SK-N-SH treated with all-trans-retinoic acid at 6 μM for 48 hours (cell line): ENCODE results near the gene IL36RN.

Experiments used
- ATAC-seq: fragments of 200-7000 bp; cut with Tn5 transposase; 3 replicates; pipeline ENCODE4 v1.9.1; 2020; ENCODE audit warnings: mild to moderate bottlenecking, moderate library complexity
- CSDC2 ChIP-seq: fragments of 250-450 bp; sonication (Bioruptor Pico); IDR thresholded peaks from 2 replicates; pipeline ENCODE4 v1.5.0; 2020; ENCODE audit warnings: mild to moderate bottlenecking, moderate library complexity
- ESRRG ChIP-seq: fragments of 250-450 bp; sonication (Bioruptor Pico); IDR thresholded peaks from 2 replicates; pipeline ENCODE4 v1.6.1; 2021; ENCODE audit warnings: mild to moderate bottlenecking
- GLIS3 ChIP-seq: fragments of 250-450 bp; sonication (Bioruptor Pico); IDR thresholded peaks from 2 replicates; pipeline ENCODE4 v1.5.0; 2020; ENCODE audit warnings: mild to moderate bottlenecking, moderate library complexity
- ISL1 ChIP-seq: fragments of 250-450 bp; sonication (Bioruptor Pico); IDR thresholded peaks from 2 replicates; pipeline ENCODE4 v2.1.2; 2022; ENCODE audit warnings: mild to moderate bottlenecking, moderate library complexity
- PPARA ChIP-seq: fragments of 250-450 bp; sonication (Bioruptor Pico); IDR thresholded peaks from 2 replicates; pipeline ENCODE4 v1.5.0; 2020; ENCODE audit warnings: mild to moderate bottlenecking, borderline replicate concordance
- SNAI2 ChIP-seq: fragments of 250-450 bp; sonication (Bioruptor Pico); IDR thresholded peaks from 2 replicates; pipeline ENCODE4 v1.5.0; 2020; ENCODE audit warnings: mild to moderate bottlenecking, moderate library complexity
- TCF4 ChIP-seq: fragments of 250-450 bp; sonication (Bioruptor Pico); IDR thresholded peaks from 2 replicates; pipeline ENCODE4 v1.8.0; 2021; ENCODE audit warnings: mild to moderate bottlenecking, moderate library complexity, borderline replicate concordance
- ZFP30 ChIP-seq: fragments of 450-650 bp; formaldehyde crosslinking; IDR thresholded peaks from 2 replicates; pipeline ENCODE4 v1.5.0; 2022; ENCODE audit warnings: mild to moderate bottlenecking, moderate library complexity
- ZNF565 ChIP-seq: fragments of 450-650 bp; formaldehyde crosslinking; conservative IDR thresholded peaks from 2 replicates; pipeline ENCODE4 v1.5.0; 2020; ENCODE audit warnings: low read depth, mild to moderate bottlenecking, moderate library complexity
- ZNF70 ChIP-seq: fragments of 450-650 bp; formaldehyde crosslinking; IDR thresholded peaks from 2 replicates; pipeline ENCODE4 v1.5.0; 2020; ENCODE audit warnings: mild to moderate bottlenecking, moderate library complexity
- ZNF8 ChIP-seq: fragments of 450-650 bp; formaldehyde crosslinking; IDR thresholded peaks from 2 replicates; pipeline ENCODE4 v1.5.0; 2020; ENCODE audit warnings: mild to moderate bottlenecking, moderate library complexity
- TF ChIP-seq, protein P1 (sequence below): fragments of 250-450 bp; sonication (Bioruptor Pico); IDR thresholded peaks from 2 replicates; pipeline ENCODE4 v1.5.0; 2020; ENCODE audit warnings: mild to moderate bottlenecking, moderate library complexity
- TF ChIP-seq, protein P2 (sequence below): fragments of 250-450 bp; sonication (Bioruptor Pico); IDR thresholded peaks from 2 replicates; pipeline ENCODE4 v1.8.0; 2021; ENCODE audit warnings: low read depth, mild to moderate bottlenecking, moderate library complexity, borderline replicate concordance
- TF ChIP-seq, protein P3 (sequence below): fragments of 250-450 bp; sonication (Bioruptor Pico); IDR thresholded peaks from 2 replicates; pipeline ENCODE4 v1.5.1; 2021; ENCODE audit warnings: mild to moderate bottlenecking, moderate library complexity

Gene IL36RN

DNA sequence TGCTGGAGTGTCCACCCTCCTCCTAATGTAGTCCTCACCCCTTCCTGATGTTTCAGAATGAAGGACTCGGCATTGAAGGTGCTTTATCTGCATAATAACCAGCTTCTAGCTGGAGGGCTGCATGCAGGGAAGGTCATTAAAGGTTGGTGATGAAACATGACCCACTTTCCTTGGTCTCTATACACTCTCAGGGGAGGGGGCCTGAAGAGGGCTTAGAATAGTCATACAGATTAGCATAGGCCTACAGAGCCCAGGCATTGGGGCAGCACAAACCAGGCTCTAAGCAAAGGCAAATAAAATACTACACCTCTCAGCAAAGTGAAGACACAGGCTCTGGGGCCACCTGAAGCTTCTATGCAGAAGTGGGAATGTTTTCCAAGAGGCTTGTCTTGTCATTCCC is 1.8 kb downstream of the IL36RN start:
- no peak for TF ChIP-seq ZFP30
- ATAC-seq, result no peak

DNA sequence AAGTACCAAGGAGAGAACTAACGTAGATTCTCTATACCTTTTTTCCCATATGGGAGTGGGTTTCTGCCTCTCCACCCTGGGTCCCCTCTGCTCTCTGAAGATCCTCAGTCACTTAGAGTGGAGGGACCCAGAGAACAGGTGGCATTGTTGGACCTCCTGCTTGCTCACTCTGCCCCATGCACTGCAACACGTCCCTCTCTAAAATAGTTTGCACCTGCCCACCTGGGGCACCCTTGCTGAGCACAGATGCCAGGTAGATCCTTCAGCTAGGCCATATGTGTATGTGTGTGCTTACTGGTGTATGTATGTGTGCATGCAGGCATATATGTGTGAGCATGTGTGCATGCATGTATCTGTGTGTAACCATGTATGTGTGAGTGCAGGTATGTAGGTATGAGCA is 2.2 kb downstream of the IL36RN start:
- no peak for ATAC-seq

DNA sequence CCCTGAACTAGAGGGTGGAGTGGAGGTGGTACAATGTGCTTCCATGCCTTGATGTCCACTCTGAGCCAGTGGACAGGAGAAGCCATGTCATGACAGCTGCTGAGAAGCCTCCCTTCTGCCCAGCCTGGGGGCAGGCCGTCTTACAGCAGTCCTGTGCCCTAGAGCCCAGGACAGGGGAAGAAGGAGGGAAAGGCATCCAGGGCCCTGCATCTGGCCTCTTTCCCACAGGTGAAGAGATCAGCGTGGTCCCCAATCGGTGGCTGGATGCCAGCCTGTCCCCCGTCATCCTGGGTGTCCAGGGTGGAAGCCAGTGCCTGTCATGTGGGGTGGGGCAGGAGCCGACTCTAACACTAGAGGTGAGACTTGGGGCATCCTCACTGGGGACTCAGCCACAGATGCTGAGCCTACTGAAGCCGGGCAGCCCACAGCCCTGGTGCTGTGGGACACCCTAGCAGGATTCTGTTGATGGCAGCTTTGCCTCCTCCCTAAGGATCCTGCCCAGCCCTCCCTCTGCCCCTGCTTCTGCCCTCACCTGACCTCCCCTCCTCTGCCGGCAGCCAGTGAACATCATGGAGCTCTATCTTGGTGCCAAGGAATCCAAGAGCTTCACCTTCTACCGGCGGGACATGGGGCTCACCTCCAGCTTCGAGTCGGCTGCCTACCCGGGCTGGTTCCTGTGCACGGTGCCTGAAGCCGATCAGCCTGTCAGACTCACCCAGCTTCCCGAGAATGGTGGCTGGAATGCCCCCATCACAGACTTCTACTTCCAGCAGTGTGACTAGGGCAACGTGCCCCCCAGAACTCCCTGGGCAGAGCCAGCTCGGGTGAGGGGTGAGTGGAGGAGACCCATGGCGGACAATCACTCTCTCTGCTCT is 3.1 kb downstream of the IL36RN start:
- TF ChIP-seq SNAI2 (CRISPR knock-in tag), result no peak
- TF ChIP-seq, protein P1, sequence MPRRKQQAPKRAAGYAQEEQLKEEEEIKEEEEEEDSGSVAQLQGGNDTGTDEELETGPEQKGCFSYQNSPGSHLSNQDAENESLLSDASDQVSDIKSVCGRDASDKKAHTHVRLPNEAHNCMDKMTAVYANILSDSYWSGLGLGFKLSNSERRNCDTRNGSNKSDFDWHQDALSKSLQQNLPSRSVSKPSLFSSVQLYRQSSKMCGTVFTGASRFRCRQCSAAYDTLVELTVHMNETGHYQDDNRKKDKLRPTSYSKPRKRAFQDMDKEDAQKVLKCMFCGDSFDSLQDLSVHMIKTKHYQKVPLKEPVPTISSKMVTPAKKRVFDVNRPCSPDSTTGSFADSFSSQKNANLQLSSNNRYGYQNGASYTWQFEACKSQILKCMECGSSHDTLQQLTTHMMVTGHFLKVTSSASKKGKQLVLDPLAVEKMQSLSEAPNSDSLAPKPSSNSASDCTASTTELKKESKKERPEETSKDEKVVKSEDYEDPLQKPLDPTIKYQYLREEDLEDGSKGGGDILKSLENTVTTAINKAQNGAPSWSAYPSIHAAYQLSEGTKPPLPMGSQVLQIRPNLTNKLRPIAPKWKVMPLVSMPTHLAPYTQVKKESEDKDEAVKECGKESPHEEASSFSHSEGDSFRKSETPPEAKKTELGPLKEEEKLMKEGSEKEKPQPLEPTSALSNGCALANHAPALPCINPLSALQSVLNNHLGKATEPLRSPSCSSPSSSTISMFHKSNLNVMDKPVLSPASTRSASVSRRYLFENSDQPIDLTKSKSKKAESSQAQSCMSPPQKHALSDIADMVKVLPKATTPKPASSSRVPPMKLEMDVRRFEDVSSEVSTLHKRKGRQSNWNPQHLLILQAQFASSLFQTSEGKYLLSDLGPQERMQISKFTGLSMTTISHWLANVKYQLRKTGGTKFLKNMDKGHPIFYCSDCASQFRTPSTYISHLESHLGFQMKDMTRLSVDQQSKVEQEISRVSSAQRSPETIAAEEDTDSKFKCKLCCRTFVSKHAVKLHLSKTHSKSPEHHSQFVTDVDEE, result no peak
- TF ChIP-seq GLIS3 (CRISPR knock-in tag), result no peak
- no peak for TF ChIP-seq ESRRG (CRISPR knock-in tag)
- no peak for TF ChIP-seq ZNF70
- no peak for TF ChIP-seq ISL1
- no peak for TF ChIP-seq ZNF8
- no peak for TF ChIP-seq PPARA
- TF ChIP-seq, protein P2, sequence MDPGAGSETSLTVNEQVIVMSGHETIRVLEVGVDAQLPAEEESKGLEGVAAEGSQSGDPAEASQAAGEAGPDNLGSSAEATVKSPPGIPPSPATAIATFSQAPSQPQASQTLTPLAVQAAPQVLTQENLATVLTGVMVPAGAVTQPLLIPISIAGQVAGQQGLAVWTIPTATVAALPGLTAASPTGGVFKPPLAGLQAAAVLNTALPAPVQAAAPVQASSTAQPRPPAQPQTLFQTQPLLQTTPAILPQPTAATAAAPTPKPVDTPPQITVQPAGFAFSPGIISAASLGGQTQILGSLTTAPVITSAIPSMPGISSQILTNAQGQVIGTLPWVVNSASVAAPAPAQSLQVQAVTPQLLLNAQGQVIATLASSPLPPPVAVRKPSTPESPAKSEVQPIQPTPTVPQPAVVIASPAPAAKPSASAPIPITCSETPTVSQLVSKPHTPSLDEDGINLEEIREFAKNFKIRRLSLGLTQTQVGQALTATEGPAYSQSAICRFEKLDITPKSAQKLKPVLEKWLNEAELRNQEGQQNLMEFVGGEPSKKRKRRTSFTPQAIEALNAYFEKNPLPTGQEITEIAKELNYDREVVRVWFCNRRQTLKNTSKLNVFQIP (CRISPR knock-in tag), result no peak
- no peak for TF ChIP-seq ZNF565 (CRISPR knock-in tag)
- TF ChIP-seq TCF4 (CRISPR knock-in tag), result no peak
- no peak for ATAC-seq

More for the DNA sequence above, 2.2 kb downstream of the IL36RN start:
- no peak for TF ChIP-seq TCF4 (CRISPR knock-in tag)
- TF ChIP-seq, protein P2 (CRISPR knock-in tag), result no peak
- TF ChIP-seq ZNF70, result no peak
- TF ChIP-seq, protein P3, sequence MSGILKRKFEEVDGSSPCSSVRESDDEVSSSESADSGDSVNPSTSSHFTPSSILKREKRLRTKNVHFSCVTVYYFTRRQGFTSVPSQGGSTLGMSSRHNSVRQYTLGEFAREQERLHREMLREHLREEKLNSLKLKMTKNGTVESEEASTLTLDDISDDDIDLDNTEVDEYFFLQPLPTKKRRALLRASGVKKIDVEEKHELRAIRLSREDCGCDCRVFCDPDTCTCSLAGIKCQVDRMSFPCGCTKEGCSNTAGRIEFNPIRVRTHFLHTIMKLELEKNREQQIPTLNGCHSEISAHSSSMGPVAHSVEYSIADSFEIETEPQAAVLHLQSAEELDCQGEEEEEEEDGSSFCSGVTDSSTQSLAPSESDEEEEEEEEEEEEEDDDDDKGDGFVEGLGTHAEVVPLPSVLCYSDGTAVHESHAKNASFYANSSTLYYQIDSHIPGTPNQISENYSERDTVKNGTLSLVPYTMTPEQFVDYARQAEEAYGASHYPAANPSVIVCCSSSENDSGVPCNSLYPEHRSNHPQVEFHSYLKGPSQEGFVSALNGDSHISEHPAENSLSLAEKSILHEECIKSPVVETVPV (CRISPR knock-in tag), result no peak

DNA sequence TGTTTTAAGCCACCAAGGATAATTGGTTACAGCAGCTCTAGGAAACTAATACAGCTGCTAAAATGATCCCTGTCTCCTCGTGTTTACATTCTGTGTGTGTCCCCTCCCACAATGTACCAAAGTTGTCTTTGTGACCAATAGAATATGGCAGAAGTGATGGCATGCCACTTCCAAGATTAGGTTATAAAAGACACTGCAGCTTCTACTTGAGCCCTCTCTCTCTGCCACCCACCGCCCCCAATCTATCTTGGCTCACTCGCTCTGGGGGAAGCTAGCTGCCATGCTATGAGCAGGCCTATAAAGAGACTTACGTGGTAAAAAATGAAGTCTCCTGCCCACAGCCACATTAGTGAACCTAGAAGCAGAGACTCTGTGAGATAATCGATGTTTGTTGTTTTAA is 5.3 kb downstream of the IL36RN start:
- ATAC-seq, result no peak
- no peak for TF ChIP-seq ZNF8
- no peak for TF ChIP-seq ISL1

DNA sequence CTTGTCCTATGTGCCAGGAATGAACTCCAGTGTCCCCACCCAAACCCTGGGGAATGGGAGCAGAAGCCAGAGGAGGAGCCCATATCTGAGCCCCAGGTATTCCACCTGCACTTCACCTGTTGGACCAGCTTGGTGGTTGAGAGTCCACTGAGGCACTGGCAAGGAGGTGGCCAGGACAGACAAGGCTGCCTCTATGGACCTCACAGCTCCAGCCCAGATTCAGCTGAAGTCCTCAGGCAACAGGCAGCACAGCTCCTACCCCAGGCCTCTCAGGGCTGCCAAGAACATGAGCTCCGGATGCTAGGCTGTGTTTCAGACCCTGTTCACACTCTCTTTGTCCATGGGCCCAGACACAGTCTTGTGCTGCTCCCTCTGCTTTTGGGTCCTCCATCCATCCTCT is 5.9 kb downstream of the IL36RN start:
- TF ChIP-seq, protein P1, result no peak
- no peak for TF ChIP-seq ZNF565 (CRISPR knock-in tag)
- TF ChIP-seq ZFP30, result no peak
- TF ChIP-seq, protein P2 (CRISPR knock-in tag), result no peak
- no peak for TF ChIP-seq GLIS3 (CRISPR knock-in tag)
- TF ChIP-seq CSDC2 (CRISPR knock-in tag), result no peak
- TF ChIP-seq, protein P3 (CRISPR knock-in tag), result no peak

More for the DNA sequence above, 5.9 kb downstream of the IL36RN start:
- ATAC-seq, result no peak
